GM18505 (cell line): ENCODE data around the gene ROR1.
"Not testable (repeated sequence)": the region's sequence is repeated elsewhere in the genome, so short reads cannot be mapped to it uniquely, and the experiment has no call there.

Experiments
- ATAC-seq: cut with Tn5 transposase; IDR thresholded peaks from one replicate; pipeline ENCODE4 v1.9.1; 2021; ENCODE audit not compliant: unreplicated experiment
- POLR2A ChIP-seq: IDR thresholded peaks from 4 replicates; pipeline ENCODE4 v1.6.1; 2011; ENCODE audit warnings: borderline replicate concordance; ENCODE audit not compliant: insufficient read depth, insufficient read length; ENCODE audit errors: extremely low read depth

ROR1 gene

DNA sequence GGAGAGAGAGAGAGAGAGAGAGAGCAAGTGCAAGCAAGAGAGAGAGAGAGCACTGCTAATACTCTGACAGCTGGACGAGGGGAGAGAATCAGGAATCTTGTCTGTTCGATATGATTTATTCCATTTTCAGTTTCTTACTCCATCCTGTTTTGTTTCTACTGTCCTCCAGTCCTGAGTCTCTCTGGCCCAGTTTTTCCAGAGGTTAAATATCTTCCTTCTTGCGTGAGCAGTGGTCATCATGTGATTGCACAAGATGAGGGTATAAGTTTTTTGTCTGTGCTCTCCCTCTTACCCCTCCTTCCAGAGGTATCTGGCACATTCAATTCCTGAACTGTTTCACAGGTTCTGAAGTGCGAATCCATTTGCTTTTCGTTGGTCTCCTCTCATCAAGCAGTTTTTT is 446.4 kb downstream of the ROR1 start:
- ATAC-seq: no peak
- no peak for TF ChIP-seq POLR2A

DNA sequence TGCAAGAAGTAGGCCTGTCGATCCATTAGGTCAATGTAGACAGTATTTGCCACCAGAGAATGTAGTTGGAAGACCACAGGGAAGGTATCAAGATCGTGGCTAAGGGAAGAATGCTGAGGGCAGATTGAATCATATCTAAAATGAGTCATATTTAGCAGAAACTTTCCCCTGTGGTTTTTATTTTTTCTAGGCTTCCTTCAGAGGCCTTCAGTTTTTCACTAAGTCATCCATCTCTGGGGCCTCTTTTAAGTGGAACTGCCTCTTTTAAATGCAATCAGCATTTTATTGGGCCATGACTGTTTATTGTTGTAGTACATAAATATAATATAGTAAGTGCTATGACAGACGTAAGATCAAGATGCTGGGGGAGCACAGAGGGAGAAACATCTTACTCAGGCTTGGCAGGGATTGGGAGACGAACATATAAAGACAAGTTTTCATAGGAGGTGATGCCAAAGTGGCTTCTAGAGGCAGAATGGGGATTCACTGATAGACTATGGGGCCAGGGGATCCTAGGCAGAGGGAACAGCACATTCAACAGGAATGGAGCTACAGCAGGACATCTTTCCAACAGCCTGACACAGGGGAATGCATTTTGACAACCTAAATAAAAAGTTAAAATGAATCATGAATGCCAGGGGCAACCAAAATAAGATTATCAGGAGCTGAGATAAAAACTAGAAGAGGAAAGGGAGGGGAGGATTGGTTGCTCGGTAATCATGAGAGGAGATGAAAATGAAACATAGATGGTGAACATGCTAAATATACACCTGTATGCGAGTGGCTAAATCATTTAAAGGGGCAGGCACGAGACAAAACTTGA is 449.7 kb downstream of the ROR1 start:
- TF ChIP-seq POLR2A: no peak
- peak; percentile 56 for ATAC-seq

DNA sequence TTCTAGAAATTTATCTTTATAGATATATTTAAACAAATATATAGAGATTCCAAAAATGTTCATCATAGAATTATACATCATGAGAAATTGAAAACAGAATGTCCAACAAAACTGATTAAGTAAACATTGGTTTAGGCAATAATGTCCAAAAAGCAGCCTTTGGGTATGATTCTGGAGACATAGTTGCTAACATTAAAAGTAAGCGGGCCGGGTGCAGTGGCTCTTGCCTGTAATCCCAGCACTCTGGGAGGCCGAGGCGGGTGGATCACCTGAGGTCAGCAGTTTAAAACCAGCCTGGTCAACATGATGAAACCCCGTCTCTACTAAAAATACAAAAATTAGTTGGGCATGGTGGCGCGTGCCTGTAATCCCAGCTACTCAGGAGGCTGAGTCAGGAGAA is 450.4 kb downstream of the ROR1 start:
- ATAC-seq: not testable (repeated sequence)

DNA sequence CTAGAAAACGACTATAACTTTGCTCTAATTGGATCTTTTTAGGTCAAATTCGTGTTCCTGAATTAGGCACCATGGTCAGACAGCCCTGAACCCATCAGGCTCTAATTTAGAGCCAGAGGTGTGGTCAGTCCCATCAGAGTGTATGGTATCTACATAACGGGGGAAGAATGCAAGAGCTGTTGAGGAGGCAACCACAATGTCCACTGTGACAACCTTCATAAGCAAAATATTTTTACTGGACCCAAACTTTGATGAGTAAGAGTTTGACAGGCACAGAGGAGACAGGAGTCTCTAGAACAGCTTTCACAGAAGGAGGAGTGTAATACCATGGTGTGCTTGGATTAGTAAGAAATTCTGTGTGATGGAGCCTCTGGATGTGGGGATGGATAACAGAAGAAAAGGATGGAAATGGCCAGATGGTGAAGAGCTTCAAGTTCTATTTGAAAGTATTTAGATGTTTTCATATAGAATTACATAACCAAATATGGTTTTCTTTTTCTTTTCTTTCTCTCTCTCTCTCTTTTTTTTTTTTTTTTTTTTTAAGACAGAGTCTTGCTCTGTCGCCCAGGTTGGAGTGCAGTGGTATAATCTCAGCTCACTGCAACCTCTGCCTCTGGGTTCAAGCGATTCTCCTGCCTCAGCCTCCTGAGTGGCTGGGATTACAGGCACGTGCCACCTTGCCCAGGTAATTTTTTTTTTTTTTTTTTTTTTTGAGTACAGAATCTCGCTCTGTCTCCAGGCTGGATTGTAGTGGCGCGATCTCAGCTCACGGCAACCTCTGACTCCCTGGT is 454.5 kb downstream of the ROR1 start:
- no peak for TF ChIP-seq POLR2A
- ATAC-seq: no peak

DNA sequence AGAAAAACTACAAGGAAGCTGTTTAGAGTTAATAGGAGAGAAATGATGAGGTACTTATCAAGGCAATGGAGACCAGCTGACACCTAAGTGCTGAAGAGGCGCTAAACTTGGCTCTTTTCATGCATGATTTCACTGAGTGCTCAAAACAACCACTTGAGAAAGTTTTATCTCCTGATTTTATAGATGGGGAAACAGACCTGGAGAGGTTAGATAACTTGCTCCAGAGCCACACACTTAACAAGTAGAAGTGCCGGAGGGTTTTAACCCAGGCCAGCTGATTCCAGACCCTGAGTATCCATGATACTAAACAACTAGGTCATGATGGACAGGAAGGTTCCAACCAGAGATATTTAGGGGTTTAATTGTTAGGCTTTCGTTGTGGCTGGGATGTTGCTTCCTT is 455.5 kb downstream of the ROR1 start:
- no peak for ATAC-seq
- no peak for TF ChIP-seq POLR2A
